NK-92 (cell line): ENCODE measurements around the gene PLCB3.

Source experiments
- DNase-seq: peaks from one replicate; lab custom pipeline; 2025; ENCODE audit not compliant: unreplicated experiment; lab: John Stamatoyannopoulos, UW

Gene PLCB3

DNA sequence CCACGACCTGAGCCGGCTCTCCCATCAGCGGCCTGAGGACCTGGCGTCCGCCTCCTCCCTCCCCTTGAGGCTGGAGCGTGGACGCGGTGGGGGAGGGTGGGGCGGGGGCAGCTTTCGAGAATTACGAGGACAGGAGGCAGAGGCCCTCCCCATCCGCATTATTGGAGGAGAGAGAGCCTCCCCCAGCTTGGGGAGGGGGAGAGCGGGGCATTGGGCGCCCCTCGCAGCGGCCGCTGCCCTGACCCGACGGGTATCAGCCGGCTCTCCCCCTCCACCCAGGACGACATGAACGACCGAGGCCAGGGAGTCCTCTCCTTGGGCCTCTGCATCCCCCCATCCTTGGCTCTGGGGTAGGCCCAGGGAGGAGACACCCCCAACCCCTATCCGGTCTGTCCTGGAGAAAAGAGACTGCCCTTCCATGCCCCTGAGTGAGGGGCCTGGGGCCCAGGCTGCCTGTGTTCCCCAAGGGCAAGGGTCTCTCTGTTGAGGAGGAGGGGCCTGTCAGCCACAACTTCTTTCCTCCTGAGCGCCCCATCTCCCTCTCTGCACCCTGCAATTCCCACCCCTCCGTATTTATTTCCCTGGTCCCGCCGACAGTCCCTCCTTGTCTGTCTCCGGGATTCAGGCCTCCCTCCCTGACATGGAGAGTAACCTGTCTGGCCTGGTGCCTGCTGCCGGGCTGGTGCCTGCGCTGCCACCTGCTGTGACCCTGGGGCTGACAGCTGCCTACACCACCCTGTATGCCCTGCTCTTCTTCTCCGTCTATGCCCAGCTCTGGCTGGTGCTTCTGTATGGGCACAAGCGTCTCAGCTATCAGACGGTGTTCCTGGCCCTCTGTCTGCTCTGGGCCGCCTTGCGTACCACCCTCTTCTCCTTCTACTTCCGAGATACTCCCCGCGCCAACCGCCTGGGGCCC, 34.8 kb downstream of the PLCB3 start:
- DNase-seq, result no peak

DNA sequence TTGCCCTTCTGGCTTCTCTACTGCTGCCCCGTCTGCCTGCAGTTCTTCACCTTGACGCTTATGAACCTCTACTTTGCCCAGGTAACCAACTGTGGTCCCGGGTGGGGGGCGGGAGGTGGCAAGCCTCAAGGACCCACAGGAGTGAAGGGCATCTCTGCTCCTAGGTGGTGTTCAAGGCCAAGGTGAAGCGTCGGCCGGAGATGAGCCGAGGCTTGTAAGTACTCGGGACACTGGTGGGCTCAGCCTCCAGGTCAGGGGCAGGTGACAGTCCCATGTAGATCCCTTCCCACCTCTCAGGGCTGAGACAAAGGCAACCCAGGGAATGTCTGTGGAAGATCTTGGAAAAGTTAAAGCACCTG, 35.5 kb downstream of the PLCB3 start:
- no peak for DNase-seq

- no peak for DNase-seq
Measured at GRCh38 chr11:64287676-64288352, 36.5 kb downstream of the PLCB3 start.

DNA sequence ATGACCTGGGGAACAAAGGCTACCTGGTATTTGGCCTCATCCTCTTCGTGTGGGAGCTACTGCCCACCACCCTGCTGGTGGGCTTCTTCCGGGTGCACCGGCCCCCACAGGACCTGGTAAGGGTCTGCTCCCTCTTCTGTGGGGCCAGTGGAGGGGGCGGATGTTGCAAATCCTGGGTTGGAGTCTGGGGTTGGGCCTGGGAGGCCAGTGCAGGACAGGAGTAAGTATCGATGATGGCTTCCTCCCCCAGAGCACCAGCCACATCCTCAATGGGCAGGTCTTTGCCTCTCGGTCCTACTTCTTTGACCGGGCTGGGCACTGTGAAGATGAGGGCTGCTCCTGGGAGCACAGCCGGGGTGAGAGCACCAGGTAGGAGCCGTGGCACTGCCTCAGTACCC, 37.0 kb downstream of the PLCB3 start:
- no peak for DNase-seq

DNA sequence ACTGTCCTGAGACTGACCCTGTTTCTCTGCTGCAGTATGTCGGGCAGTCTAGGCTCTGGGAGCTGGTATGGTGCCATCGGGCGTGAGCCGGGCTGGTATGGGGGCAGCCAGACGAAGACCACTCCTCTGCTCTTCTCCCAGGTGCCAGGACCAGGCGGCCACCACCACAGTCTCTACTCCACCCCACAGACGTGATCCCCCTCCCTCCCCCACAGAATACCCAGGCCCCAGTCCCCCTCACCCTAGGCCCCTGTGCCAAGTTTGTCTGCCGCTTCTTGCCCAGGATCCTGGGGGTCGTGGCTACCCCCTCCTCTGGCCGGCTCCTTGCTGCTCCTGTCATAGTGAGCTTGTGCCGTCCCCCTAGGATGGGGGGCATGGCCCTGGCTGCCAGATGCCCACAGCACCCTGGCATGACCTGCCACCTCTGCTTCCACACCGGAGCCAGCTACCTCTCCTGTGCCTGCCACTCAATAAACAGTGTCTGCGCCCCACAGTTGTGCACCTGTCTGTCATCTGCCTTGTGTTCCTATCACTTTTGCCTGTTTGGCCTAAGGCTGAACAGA, 37.8 kb downstream of the PLCB3 start:
- DNase-seq, result no peak

DNA sequence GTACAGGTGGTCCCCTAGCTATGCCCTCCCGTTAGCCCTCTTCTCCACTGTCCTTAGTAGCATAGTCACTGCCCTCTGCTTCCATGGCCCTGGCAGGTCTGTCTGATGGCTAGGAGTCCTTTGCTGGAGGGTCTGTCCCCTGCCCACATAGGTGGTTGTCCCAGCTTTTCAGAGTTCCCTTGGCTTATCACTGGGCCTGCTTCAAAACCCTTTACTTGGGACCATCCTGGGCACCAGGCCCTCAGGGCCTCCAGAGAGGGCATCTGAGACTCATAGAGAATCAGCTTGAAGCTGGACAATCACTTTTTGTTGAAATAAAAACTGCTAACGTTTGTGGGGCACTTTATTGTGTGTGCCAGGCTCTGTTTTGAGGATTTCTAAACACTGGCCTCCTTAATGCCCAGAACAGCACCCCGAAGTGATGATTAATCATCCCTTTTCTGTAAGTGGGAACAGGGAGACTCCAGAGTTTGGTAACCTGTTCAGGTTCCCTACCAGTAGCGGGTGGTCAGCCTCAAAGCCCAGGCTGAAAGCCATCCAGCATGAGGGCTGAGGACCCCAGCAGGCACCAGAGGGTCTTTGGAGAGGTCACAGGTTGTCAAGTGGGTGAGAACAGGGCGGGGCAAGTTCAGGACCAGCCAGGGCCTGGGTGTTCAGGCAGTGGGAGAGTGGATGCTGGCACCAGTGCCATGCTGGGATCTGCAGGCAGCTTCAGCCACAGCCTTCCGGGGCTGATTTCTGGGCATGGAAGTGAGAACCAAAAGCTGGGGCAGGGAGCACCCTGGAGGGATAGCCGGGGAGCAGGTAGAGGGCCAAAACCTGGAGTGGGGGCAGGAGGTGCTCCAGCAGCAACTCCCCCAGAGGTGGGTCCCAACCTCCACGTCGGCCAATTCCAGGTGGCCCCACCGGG, 39.3 kb downstream of the PLCB3 start:
- no peak for DNase-seq

GRCh38 chr11:64291262-64291751, 40.0 kb downstream of the PLCB3 start, which contains the start of gene KCNK4:
KCNK4 (plus strand) TSS chr11:64291302; CDS start chr11:64293019, 1,717 bp downstream.
- DNase-seq, result no peak

DNA sequence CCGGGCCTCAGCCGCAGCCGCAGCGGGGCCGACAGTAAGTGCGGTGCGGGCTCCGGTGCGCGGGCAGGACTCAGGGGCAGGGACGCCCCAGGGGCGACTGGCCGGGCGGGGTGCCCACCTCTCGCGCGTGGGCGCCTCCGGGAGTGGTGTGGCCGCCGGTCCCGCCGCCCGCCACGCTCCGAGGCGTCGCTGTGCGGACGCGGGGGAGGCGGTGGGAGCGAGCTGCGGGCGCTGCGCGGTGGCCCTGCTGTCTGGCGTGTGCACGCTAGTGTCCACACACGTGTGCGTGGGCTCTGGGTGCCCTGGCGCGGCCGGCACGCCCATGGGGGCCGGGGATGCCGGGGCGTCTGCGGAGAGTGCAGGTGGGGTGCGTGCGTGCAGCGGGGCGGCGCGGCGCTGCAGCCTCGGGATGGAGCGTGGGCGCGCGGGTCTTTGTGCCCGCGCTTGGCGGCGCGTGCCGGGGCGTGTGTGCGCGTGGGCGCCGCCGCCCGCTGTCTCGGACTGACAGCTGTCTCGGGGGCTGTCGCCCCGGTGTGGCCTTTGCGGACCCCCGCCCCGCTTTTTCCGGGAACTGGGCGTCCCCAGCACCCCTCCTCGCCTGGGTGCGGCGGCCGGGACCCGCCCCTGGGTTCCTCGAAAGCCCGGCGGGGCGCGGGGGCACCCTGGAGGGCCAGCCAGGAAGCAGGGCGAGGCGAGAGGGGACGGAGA, 40.6 kb downstream of the PLCB3 start:
- no peak for DNase-seq

DNA sequence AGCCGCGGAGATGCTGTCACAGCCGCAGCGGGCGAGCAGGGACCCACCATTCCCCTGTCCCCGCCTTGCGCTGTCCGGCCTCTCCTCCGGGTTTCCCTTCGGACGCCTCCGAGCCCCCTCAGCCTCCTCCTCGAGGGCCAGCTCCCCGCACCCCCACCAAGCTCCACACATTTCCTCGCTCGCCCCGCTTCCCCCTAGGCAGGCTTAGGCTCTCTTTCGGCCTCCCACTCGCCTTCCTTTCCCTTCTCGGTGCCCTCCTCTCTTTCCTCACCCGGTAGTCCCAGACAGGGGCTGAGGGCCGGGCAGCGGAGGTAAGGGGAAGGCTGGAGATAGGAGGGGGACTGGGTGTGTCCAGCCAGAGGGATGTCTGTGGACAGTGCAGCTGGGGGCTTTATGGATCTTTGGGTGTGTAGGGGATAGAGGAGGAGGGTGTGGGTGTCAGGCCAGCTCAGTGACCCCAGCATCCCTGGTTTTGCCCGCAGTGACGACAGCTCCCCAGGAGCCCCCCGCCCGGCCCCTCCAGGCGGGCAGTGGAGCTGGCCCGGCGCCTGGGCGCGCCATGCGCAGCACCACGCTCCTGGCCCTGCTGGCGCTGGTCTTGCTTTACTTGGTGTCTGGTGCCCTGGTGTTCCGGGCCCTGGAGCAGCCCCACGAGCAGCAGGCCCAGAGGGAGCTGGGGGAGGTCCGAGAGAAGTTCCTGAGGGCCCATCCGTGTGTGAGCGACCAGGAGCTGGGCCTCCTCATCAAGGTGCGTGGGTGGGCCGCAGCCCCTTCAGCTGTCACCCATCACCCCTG, 41.3 kb downstream of the PLCB3 start:
- no peak for DNase-seq

DNA sequence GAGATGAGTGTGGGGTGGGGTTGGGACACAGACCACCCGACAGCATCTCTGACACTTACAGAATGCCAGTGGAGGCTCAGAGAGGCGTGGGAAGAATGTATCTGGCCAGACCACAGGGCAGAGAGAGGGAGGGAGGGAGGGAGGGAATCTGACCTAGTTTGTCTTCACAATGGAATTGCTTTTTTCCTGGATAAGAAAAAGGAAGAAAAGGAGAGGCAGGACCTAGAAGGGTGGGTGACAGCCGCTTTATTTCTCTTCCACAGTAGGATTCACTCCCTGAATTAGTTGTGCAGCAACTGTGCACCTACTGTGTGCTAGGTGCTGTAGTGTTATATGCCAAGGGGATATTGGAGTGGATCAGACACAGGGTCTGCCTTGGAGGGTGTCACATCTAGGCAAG, 43.4 kb downstream of the PLCB3 start:
- no peak for DNase-seq

GRCh38 chr11:64295760-64296159, 44.4 kb downstream of the PLCB3 start:
- DNase-seq, result no peak

- DNase-seq, result no peak
Measured at GRCh38 chr11:64296236-64296635, 44.9 kb downstream of the PLCB3 start.

DNA sequence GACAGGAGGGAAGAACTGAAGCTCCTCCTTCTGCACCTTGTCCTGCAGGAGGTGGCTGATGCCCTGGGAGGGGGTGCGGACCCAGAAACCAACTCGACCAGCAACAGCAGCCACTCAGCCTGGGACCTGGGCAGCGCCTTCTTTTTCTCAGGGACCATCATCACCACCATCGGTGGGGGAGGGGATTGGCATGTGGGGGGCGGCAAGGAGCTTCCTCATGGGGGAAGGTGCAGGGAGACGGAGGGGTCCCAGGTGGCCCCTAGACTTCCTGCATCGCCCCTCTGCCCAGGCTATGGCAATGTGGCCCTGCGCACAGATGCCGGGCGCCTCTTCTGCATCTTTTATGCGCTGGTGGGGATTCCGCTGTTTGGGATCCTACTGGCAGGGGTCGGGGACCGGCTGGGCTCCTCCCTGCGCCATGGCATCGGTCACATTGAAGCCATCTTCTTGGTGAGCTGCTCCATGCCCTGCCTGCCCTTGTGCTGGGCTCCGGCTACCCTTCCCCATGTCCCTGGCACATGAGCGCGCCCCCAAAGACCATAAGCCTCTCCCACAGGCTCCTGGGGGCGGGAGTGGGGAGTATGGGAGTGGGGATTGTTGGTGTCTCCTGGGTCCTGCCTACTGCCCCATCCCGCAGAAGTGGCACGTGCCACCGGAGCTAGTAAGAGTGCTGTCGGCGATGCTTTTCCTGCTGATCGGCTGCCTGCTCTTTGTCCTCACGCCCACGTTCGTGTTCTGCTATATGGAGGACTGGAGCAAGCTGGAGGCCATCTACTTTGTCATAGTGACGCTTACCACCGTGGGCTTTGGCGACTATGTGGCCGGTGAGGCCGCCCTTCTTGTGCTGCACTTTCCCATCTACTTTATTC, 45.7 kb downstream of the PLCB3 start:
- no peak for DNase-seq

GRCh38 chr11:64297699-64298358, 46.5 kb downstream of the PLCB3 start:
- DNase-seq, result no peak

- no peak for DNase-seq
Measured at GRCh38 chr11:64298966-64299846, 47.9 kb downstream of the PLCB3 start.

DNA sequence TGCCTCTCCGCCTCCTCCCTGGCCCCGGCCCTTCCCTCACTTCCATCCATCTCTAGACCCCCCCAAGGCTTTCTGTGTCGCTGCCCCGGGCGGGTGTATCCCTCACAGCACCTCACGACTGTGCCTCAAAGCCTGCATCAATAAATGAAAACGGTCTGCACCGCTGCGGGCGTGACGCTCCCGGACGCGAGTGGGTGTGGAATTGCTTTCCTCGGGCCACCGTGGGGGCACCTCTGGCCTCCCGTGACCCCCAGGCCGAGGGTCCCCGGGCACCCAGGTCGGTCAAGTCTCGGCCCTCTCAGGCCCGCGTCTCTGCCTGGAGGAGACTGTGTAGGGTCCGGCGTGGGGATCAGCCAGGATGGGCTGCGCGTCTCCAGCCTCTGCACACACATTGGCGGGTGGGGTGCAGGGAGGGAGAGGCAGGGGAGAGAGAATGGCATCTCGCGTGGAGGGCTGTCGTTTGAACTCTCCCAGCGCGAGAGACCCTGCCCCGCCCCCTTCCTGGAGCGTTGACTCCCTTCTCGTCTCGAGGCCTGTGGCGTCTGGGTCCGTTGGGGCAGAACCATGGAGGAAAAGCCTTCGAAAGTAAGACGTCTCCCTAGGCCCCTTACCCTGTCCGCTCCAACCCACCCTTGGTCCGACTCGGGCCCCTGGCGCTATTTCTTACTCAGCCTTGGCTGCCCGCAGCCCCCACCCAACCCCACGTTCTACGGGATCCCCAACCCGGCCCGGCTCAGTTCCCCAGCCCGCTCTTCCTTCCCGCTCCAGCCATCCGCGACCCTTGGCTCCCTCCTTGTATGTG, 48.7 kb downstream of the PLCB3 start, which contains the start of gene CATSPERZ:
TSS of gene CATSPERZ (plus strand) at position 512 of the 802 bp plus-strand sequence. CDS start at position 565, 53 bp downstream.
- no peak for DNase-seq
